ENCODE results near the gene EHMT2. TPM values are rescaled to one million over a fixed set of nuclear protein-coding genes. Genes with fewer than 3 reads are reported as not detected.
"Not testable (repeated sequence)": the region's sequence is repeated elsewhere in the genome, so short reads cannot be mapped to it uniquely, and the experiment has no call there.

Gene EHMT2
- total RNA-seq, 2 experiments from 2014 or later = 70.1 to 72.3 TPM

- ChIA-PET CTCF (interaction anchor here (0.7 to 2.7 kb wide), 9 partner anchors 26 to 212 kb away, joined by 3 to 8 read pairs (median 4); partner anchors contain the start of genes BAG6, EHMT2 and LY6G5C), POLR2A (interaction anchor here (0.7 to 2.2 kb wide), 6 partner anchors 24 to 1002 kb away, joined by 3 to 9 read pairs (median 5); partner anchors contain the start of genes DXO, EHMT2 and MSH5)
- peaks cover 26% of the 10 kb centered on the region for H3K4me1 Mint-ChIP-seq (ENCODE audit: low read depth)
- H3K9me3 Mint-ChIP-seq (ENCODE audit: insufficient read depth); H3K27me3 Mint-ChIP-seq (ENCODE audit: low read depth); DNase-seq; ATAC-seq: not testable (repeated sequence)
- peak overlapping the region; percentile 89 for H3K4me3 Mint-ChIP-seq
- H3K27ac Mint-ChIP-seq = peak overlapping the region; percentile 84
- peaks cover 11% of the 10 kb centered on the region for H3K36me3 Mint-ChIP-seq (ENCODE audit: low read depth)
These were observed 33.4 kb downstream of the EHMT2 start for GRCh38 chr6:31864123-31864562.

GRCh38 chr6:31862344-31863235 is 34.9 kb downstream of the EHMT2 start, which contains the start of gene NEU1:
TSS of gene NEU1 (minus strand) at chr6:31862821. CDS start at chr6:31862776, 45 bp downstream.
- H3K4me1 Mint-ChIP-seq (ENCODE audit: low read depth) = peaks cover 26% of the 10 kb centered on the region
- peak; percentile 92 for ATAC-seq
- ChIA-PET POLR2A (interaction anchor here (0.6 to 2.2 kb wide), 12 partner anchors 10 to 922 kb away, joined by 3 to 9 read pairs (median 3); partner anchors contain the start of genes DDAH2, DXO, EHMT2 and MSH5), CTCF (interaction anchor here (0.6 to 2.7 kb wide), 18 partner anchors 12 to 183 kb away, joined by 3 to 7 read pairs (median 4); partner anchors contain the start of genes CFB, DXO, EHMT2 and LSM2)
- DNase-seq = peak; percentile 100
- H3K9me3 Mint-ChIP-seq (ENCODE audit: insufficient read depth) = no peaks in the 10 kb centered on the region
- no peaks in the 10 kb centered on the region for H3K27me3 Mint-ChIP-seq (ENCODE audit: low read depth)
- peak within 1 kb of the TSS; percentile 84 for H3K27ac Mint-ChIP-seq
- peaks cover 11% of the 10 kb centered on the region for H3K36me3 Mint-ChIP-seq (ENCODE audit: low read depth)
- H3K4me3 Mint-ChIP-seq = peak within 1 kb of the TSS; percentile 89

GRCh38 chr6:31861919-31862343 is 35.6 kb downstream of the EHMT2 start:
- Mint-ChIP-seq H3K9me3 (ENCODE audit: insufficient read depth) (no peaks in the 10 kb centered on the region), H3K4me1 (ENCODE audit: low read depth) (peaks cover 26% of the 10 kb centered on the region), H3K27me3 (ENCODE audit: low read depth) (no peaks in the 10 kb centered on the region), H3K4me3 (peak overlapping the region; percentile 89), H3K36me3 (ENCODE audit: low read depth) (peaks cover 11% of the 10 kb centered on the region), H3K27ac (peak overlapping the region; percentile 84)
- no peak for DNase-seq
- POLR2A ChIA-PET = interaction anchor here (0.7 to 1.1 kb wide), 3 partner anchors 10 to 133 kb away, joined by 3 read pairs; partner anchors contain the start of gene DDAH2
- no peak for ATAC-seq
- CTCF ChIA-PET = interaction anchor here (1.6 kb wide), 1 partner anchor 35 kb away, joined by 6 read pairs; the partner anchor contains the start of gene EHMT2

- H3K4me1 Mint-ChIP-seq (ENCODE audit: low read depth) = peaks cover 26% of the 10 kb centered on the region
- ChIA-PET POLR2A (no interaction called here), CTCF (no interaction called here)
- peaks cover 11% of the 10 kb centered on the region for H3K36me3 Mint-ChIP-seq (ENCODE audit: low read depth)
- DNase-seq (no peak), ATAC-seq (no peak)
- H3K27ac Mint-ChIP-seq = no peak overlapping the region
- H3K27me3 Mint-ChIP-seq (ENCODE audit: low read depth) = no peaks in the 10 kb centered on the region
- H3K9me3 Mint-ChIP-seq (ENCODE audit: insufficient read depth) = no peaks in the 10 kb centered on the region
- peak overlapping the region; percentile 89 for H3K4me3 Mint-ChIP-seq
These were observed 36.3 kb downstream of the EHMT2 start for GRCh38 chr6:31861150-31861549.

GRCh38 chr6:31860349-31860748 is 37.1 kb downstream of the EHMT2 start:
- ATAC-seq (no peak), DNase-seq (no peak)
- no peak overlapping the region for H3K4me3 Mint-ChIP-seq
- CTCF ChIA-PET = no interaction called here
- H3K9me3 Mint-ChIP-seq (ENCODE audit: insufficient read depth) = no peaks in the 10 kb centered on the region
- H3K36me3 Mint-ChIP-seq (ENCODE audit: low read depth) = peaks cover 11% of the 10 kb centered on the region
- H3K27me3 Mint-ChIP-seq (ENCODE audit: low read depth) = no peaks in the 10 kb centered on the region
- POLR2A ChIA-PET = no interaction called here
- H3K27ac Mint-ChIP-seq = no peak overlapping the region
- peaks cover 26% of the 10 kb centered on the region for H3K4me1 Mint-ChIP-seq (ENCODE audit: low read depth)

GRCh38 chr6:31859923-31860322 is 37.6 kb downstream of the EHMT2 start:
- Mint-ChIP-seq H3K4me1 (ENCODE audit: low read depth) (peaks cover 26% of the 10 kb centered on the region), H3K36me3 (ENCODE audit: low read depth) (peaks cover 12% of the 10 kb centered on the region), H3K27ac (no peak overlapping the region), H3K4me3 (no peak overlapping the region), H3K27me3 (ENCODE audit: low read depth) (no peaks in the 10 kb centered on the region), H3K9me3 (ENCODE audit: insufficient read depth) (no peaks in the 10 kb centered on the region)
- CTCF ChIA-PET = no interaction called here
- ATAC-seq = no peak
- DNase-seq = no peak
- POLR2A ChIA-PET = no interaction called here

- Mint-ChIP-seq H3K36me3 (ENCODE audit: low read depth) (peaks cover 12% of the 10 kb centered on the region), H3K9me3 (ENCODE audit: insufficient read depth) (no peaks in the 10 kb centered on the region), H3K27me3 (ENCODE audit: low read depth) (no peaks in the 10 kb centered on the region), H3K27ac (no peak overlapping the region), H3K4me1 (ENCODE audit: low read depth) (peaks cover 19% of the 10 kb centered on the region), H3K4me3 (no peak overlapping the region)
- ChIA-PET CTCF (no interaction called here), POLR2A (no interaction called here)
- ATAC-seq = no peak
- no peak for DNase-seq
These were observed 38.8 kb downstream of the EHMT2 start for GRCh38 chr6:31858707-31859106.

- POLR2A ChIA-PET; H3K27me3 Mint-ChIP-seq (ENCODE audit: low read depth); H3K27ac Mint-ChIP-seq; H3K4me3 Mint-ChIP-seq; CTCF ChIA-PET; DNase-seq; H3K9me3 Mint-ChIP-seq (ENCODE audit: insufficient read depth); ATAC-seq: not testable (repeated sequence)
- Mint-ChIP-seq H3K36me3 (ENCODE audit: low read depth) (peaks cover 10% of the 10 kb centered on the region), H3K4me1 (ENCODE audit: low read depth) (peaks cover 14% of the 10 kb centered on the region)
These were observed 39.7 kb downstream of the EHMT2 start for GRCh38 chr6:31857774-31858173.

GRCh38 chr6:31851980-31852718 is 45.3 kb downstream of the EHMT2 start:
- CTCF ChIA-PET = interaction anchor here (0.8 kb wide), 1 partner anchor 9 kb away, joined by 3 read pairs; no protein-coding TSS in a partner anchor
- ATAC-seq = peak; percentile 16
- POLR2A ChIA-PET = interaction anchor here (0.6 to 0.7 kb wide), 2 partner anchors 10 to 196 kb away, joined by 3 read pairs; partner anchors contain the start of gene NEU1
- not testable (repeated sequence) for H3K4me1 Mint-ChIP-seq (ENCODE audit: low read depth); H3K36me3 Mint-ChIP-seq (ENCODE audit: low read depth); DNase-seq; H3K9me3 Mint-ChIP-seq (ENCODE audit: insufficient read depth); H3K27me3 Mint-ChIP-seq (ENCODE audit: low read depth); H3K4me3 Mint-ChIP-seq; H3K27ac Mint-ChIP-seq

GRCh38 chr6:31851485-31851832 is 46.0 kb downstream of the EHMT2 start:
- Mint-ChIP-seq H3K27ac (no peak overlapping the region), H3K4me1 (ENCODE audit: low read depth) (no peaks in the 10 kb centered on the region), H3K9me3 (ENCODE audit: insufficient read depth) (peaks cover 7% of the 10 kb centered on the region), H3K36me3 (ENCODE audit: low read depth) (peaks cover 2% of the 10 kb centered on the region), H3K27me3 (ENCODE audit: low read depth) (no peaks in the 10 kb centered on the region), H3K4me3 (no peak overlapping the region)
- ChIA-PET POLR2A (interaction anchor here (0.6 kb wide), 1 partner anchor 199 kb away, joined by 3 read pairs; the partner anchor contains the start of gene BAG6), CTCF (interaction anchor here (0.5 kb wide), 1 partner anchor 12 kb away, joined by 3 read pairs; no protein-coding TSS in a partner anchor)
- DNase-seq (no peak), ATAC-seq (no peak)

- Mint-ChIP-seq H3K27ac (no peak overlapping the region), H3K36me3 (ENCODE audit: low read depth) (peaks cover 2% of the 10 kb centered on the region), H3K4me1 (ENCODE audit: low read depth) (no peaks in the 10 kb centered on the region), H3K9me3 (ENCODE audit: insufficient read depth) (peaks cover 7% of the 10 kb centered on the region), H3K27me3 (ENCODE audit: low read depth) (no peaks in the 10 kb centered on the region), H3K4me3 (no peak overlapping the region)
- CTCF ChIA-PET = interaction anchor here (0.5 kb wide), 1 partner anchor 12 kb away, joined by 3 read pairs; no protein-coding TSS in a partner anchor
- POLR2A ChIA-PET = interaction anchor here (0.6 kb wide), 1 partner anchor 198 kb away, joined by 3 read pairs; the partner anchor contains the start of gene BAG6
- DNase-seq (no peak), ATAC-seq (no peak)
These were observed 46.6 kb downstream of the EHMT2 start for GRCh38 chr6:31850765-31851484.
